Small intestine (tissue), 7 donors: ENCODE measurements around the gene OGFR. TPM values are rescaled to one million over a fixed set of nuclear protein-coding genes. Genes with fewer than 3 reads are reported as not detected.

Source experiments
- DNase-seq, 2 donors: peaks; one replicate each; pipeline versions ENCODE4 v3.0.0 to v3.0.0-alpha.2; 2013
- FAIRE-seq: peaks from 2 replicates; lab custom pipeline; 2012; peaks lifted over from hg19 to GRCh38; lab: Jason Lieb, UNC
- H3K27ac ChIP-seq, 3 donors: one replicate each; pipeline ENCODE4 v1.5.1; 2013; ENCODE audit warnings: low read length in 2 of 3, mild to moderate bottlenecking in 2 of 3, control low read depth in 1 of 3, inconsistent platforms in 1 of 3, low read depth in 1 of 3, moderate library complexity in 1 of 3
- H3K27me3 ChIP-seq, 3 donors: one replicate each; pipeline ENCODE4 v1.6.1; 2013; ENCODE audit warnings: low read length in 3 of 3, inconsistent platforms in 1 of 3; ENCODE audit not compliant: control insufficient read depth in 3 of 3, insufficient read depth in 3 of 3
- H3K36me3 ChIP-seq, 3 donors: one replicate each; pipeline ENCODE4 v1.6.1; 2013; ENCODE audit warnings: low read length in 3 of 3, inconsistent platforms in 1 of 3, low read depth in 1 of 3, mild to moderate bottlenecking in 1 of 3, moderate library complexity in 1 of 3; ENCODE audit not compliant: control insufficient read depth in 3 of 3, insufficient read depth in 2 of 3
- H3K4me1 ChIP-seq, 3 donors: one replicate each; pipeline ENCODE4 v1.6.1; 2013; ENCODE audit warnings: low read length in 2 of 3, inconsistent platforms in 1 of 3, low read depth in 1 of 3, mild to moderate bottlenecking in 1 of 3, moderate library complexity in 1 of 3; ENCODE audit not compliant: control insufficient read depth in 3 of 3, insufficient read depth in 2 of 3
- H3K4me3 ChIP-seq, 3 donors: one replicate each; pipeline ENCODE4 v1.5.1; 2013; ENCODE audit warnings: low read length in 3 of 3, control low read depth in 1 of 3, inconsistent platforms in 1 of 3, low read depth in 1 of 3, mild to moderate bottlenecking in 1 of 3, moderate library complexity in 1 of 3
- H3K9me3 ChIP-seq, 2 donors: one replicate each; pipeline ENCODE4 v1.6.1; 2013; ENCODE audit warnings: low read depth in 1 of 2, low read length in 1 of 2; ENCODE audit not compliant: control insufficient read depth in 2 of 2, insufficient read depth in 1 of 2
- WGBS, 3 donors: extraction: QIAGEN DNeasy Blood & Tissue Kit; methylation state at CpG; one replicate each; pipeline ENCODE4 v1.1.7; 2013; 5-methylcytosine and 5-hydroxymethylcytosine counted together
- polyA plus RNA-seq, 4 donors: library from polyadenylated mRNA; stranded (reverse) in 3 of 4; unstranded in 1 of 4; fragments of 200-250 nt in 3 of 4; fragments of 120-200 nt in 1 of 4; gene quantifications; one replicate each; pipeline versions ENCODE4 v1.2.1 to v1.2.3, GENCODE V29; 2013
- donor health status: healthy with polysubstance abuse.
- donor health status: control.
- donor health status: control.
- donor health status: Bipolar disorder and iron deficiency.
- donor health status: healthy.

OGFR gene
- polyA plus RNA-seq, 4 donors, result 46.6 to 88.3 (median 66.3) TPM

- 59 to 85% (median 71%) methylated on average over 22 to 24 of the region's 24 CpGs for WGBS, 3 donors
- FAIRE-seq, result no peak
- H3K4me1 ChIP-seq, result peaks cover 0 to 3% (median 0%) of the 10 kb centered on the region in 3 donors
- no peaks in the 10 kb centered on the region for H3K27me3 ChIP-seq
- H3K9me3 ChIP-seq, result no peaks in the 10 kb centered on the region
- no peaks in the 10 kb centered on the region for H3K36me3 ChIP-seq
- peak overlapping the region in 1 of 3 donors; percentile 65 for H3K4me3 ChIP-seq
- DNase-seq, result no peak
- peak overlapping the region in 2 of 3 donors; percentile 87 to 90 for H3K27ac ChIP-seq
Measured at GRCh38 chr20:62776035-62776691, 28.5 kb upstream of the OGFR start.

- DNase-seq, result peak; percentile 42 to 90
- 48 to 60% (median 52%) methylated on average over 13 to 14 of the region's 14 CpGs for WGBS, 3 donors
- Histone ChIP-seq H3K27me3 (no peaks in the 10 kb centered on the region), H3K9me3 (no peaks in the 10 kb centered on the region), H3K4me1 (peaks cover 0 to 3% (median 0%) of the 10 kb centered on the region in 3 donors), H3K4me3 (peak overlapping the region in 1 of 3 donors; percentile 65), H3K36me3 (no peaks in the 10 kb centered on the region), H3K27ac (peak overlapping the region in 2 of 3 donors; percentile 87 to 90)
- no peak for FAIRE-seq
Measured at GRCh38 chr20:62776692-62777527, 27.7 kb upstream of the OGFR start.

GRCh38 chr20:62777528-62777830, 27.2 kb upstream of the OGFR start:
- H3K27me3 ChIP-seq, result no peaks in the 10 kb centered on the region
- FAIRE-seq (no peak), DNase-seq (no peak)
- H3K4me3 ChIP-seq, result no peak overlapping the region
- no peaks in the 10 kb centered on the region for H3K9me3 ChIP-seq
- 89 to 91% (median 91%) methylated on average over 8 of the region's 8 CpGs for WGBS, 3 donors
- no peaks in the 10 kb centered on the region for H3K36me3 ChIP-seq
- peaks cover 0 to 3% (median 0%) of the 10 kb centered on the region in 3 donors for H3K4me1 ChIP-seq
- H3K27ac ChIP-seq, result no peak overlapping the region

- DNase-seq, result no peak
- FAIRE-seq, result no peak
- H3K27me3 ChIP-seq, result no peaks in the 10 kb centered on the region
- no peaks in the 10 kb centered on the region for H3K9me3 ChIP-seq
- 89 to 94% (median 93%) methylated on average over 9 of the region's 9 CpGs for WGBS, 3 donors
- no peak overlapping the region for H3K27ac ChIP-seq
- H3K4me1 ChIP-seq, result peaks cover 0 to 3% (median 0%) of the 10 kb centered on the region in 3 donors
- H3K4me3 ChIP-seq, result no peak overlapping the region
- no peaks in the 10 kb centered on the region for H3K36me3 ChIP-seq
Measured at GRCh38 chr20:62778058-62778457, 26.6 kb upstream of the OGFR start.

GRCh38 chr20:62778601-62779416, 25.8 kb upstream of the OGFR start:
- no peaks in the 10 kb centered on the region for H3K36me3 ChIP-seq
- peaks cover 0 to 3% (median 0%) of the 10 kb centered on the region in 3 donors for H3K4me1 ChIP-seq
- 59 to 73% (median 61%) methylated on average over 24 of the region's 24 CpGs for WGBS, 3 donors
- no peak overlapping the region for H3K4me3 ChIP-seq
- no peaks in the 10 kb centered on the region for H3K27me3 ChIP-seq
- no peak overlapping the region for H3K27ac ChIP-seq
- no peak for DNase-seq
- H3K9me3 ChIP-seq, result no peaks in the 10 kb centered on the region
- no peak for FAIRE-seq

- no peak for DNase-seq
- no peak for FAIRE-seq
- Histone ChIP-seq H3K4me1 (peaks cover 0 to 3% (median 0%) of the 10 kb centered on the region in 3 donors), H3K9me3 (no peaks in the 10 kb centered on the region), H3K27ac (no peak overlapping the region), H3K4me3 (no peak overlapping the region), H3K36me3 (no peaks in the 10 kb centered on the region), H3K27me3 (no peaks in the 10 kb centered on the region)
- 60 to 83% (median 60%) methylated on average over 7 of the region's 7 CpGs for WGBS, 3 donors
Measured at GRCh38 chr20:62779417-62779685, 25.3 kb upstream of the OGFR start.

- H3K9me3 ChIP-seq, result no peaks in the 10 kb centered on the region
- DNase-seq (no peak), FAIRE-seq (no peak)
- H3K4me1 ChIP-seq, result peaks cover 0 to 3% (median 0%) of the 10 kb centered on the region in 3 donors
- no peaks in the 10 kb centered on the region for H3K36me3 ChIP-seq
- 62 to 74% (median 72%) methylated on average over 17 to 20 of the region's 20 CpGs for WGBS, 3 donors
- H3K4me3 ChIP-seq, result no peak overlapping the region
- H3K27me3 ChIP-seq, result no peaks in the 10 kb centered on the region
- no peak overlapping the region for H3K27ac ChIP-seq
Measured at GRCh38 chr20:62780204-62780603, 24.4 kb upstream of the OGFR start.

- Histone ChIP-seq H3K9me3 (no peaks in the 10 kb centered on the region), H3K27ac (no peak overlapping the region), H3K36me3 (no peaks in the 10 kb centered on the region), H3K4me3 (no peak overlapping the region), H3K4me1 (peaks cover 0 to 3% (median under 1%) of the 10 kb centered on the region in 3 donors), H3K27me3 (no peaks in the 10 kb centered on the region)
- FAIRE-seq (no peak), DNase-seq (no peak)
- WGBS, 3 donors, result 59 to 79% (median 71%) methylated on average over 17 of the region's 17 CpGs
Measured at GRCh38 chr20:62780696-62781095, 23.9 kb upstream of the OGFR start.
